A673 (cell line): ENCODE results near the gene VDR. TPM values are rescaled to one million over a fixed set of nuclear protein-coding genes. Genes with fewer than 3 reads are reported as not detected.

Source experiments
- BruUV-seq: library from RNA; stranded (reverse); fragments of 400-500 nt; replicated peaks from 2 replicates; lab custom pipeline; 2021; lab: Mats Ljungman, UMichigan
- CTCF ChIA-PET: fragments of 300-600 bp; sonication (Branson Sonifier 250); formaldehyde crosslinking; loops from one replicate; lab custom pipeline; 2022; ENCODE audit warnings: antibody characterized with exemption; lab: Charles Lee
- POLR2A ChIA-PET: fragments of 300-600 bp; sonication (Branson Sonifier 250); formaldehyde crosslinking; loops from one replicate; lab custom pipeline; 2022; ENCODE audit warnings: antibody characterized with exemption; ENCODE audit not compliant: low non-redundant PET; lab: Charles Lee
- DNase-seq: peaks from one replicate; pipeline ENCODE4 v3.0.0-alpha.2; 2015; ENCODE audit warnings: low spot score
- H3K27ac ChIP-seq: fragments of 200-600 bp; sonication (generic); 2 replicates; pipeline ENCODE4 v1.5.1; 2016; ENCODE audit warnings: mixed run types, low read depth, mild to moderate bottlenecking, mixed read lengths, antibody characterized with exemption, low read length; ENCODE audit not compliant: poor library complexity, severe bottlenecking
- H3K27me3 ChIP-seq: fragments of 200-600 bp; sonication (generic); replicated peaks from 2 replicates; pipeline ENCODE4 v1.6.1; 2017; ENCODE audit warnings: mixed run types, low read depth, mild to moderate bottlenecking, mixed read lengths, antibody characterized with exemption, low read length; ENCODE audit not compliant: insufficient read depth, poor library complexity
- H3K36me3 ChIP-seq: fragments of 200-600 bp; sonication (generic); 2 replicates; pipeline ENCODE4 v1.6.1; 2016; ENCODE audit warnings: mixed run types, mild to moderate bottlenecking, mixed read lengths, antibody characterized with exemption, low read length; ENCODE audit not compliant: insufficient read depth, poor library complexity, severe bottlenecking
- H3K4me1 ChIP-seq: fragments of 200-600 bp; sonication (generic); 2 replicates; pipeline ENCODE4 v1.6.1; 2017; ENCODE audit warnings: mixed run types, mild to moderate bottlenecking, mixed read lengths, antibody characterized with exemption, low read length; ENCODE audit not compliant: insufficient read depth, poor library complexity, severe bottlenecking
- H3K4me3 ChIP-seq: fragments of 200-600 bp; sonication (generic); 2 replicates; pipeline ENCODE4 v1.5.1; 2016; ENCODE audit warnings: low read depth, mixed run types, mild to moderate bottlenecking, mixed read lengths, low read length; ENCODE audit not compliant: poor library complexity, severe bottlenecking
- H3K9me3 ChIP-seq: fragments of 200-600 bp; sonication (generic); 2 replicates; pipeline ENCODE4 v1.6.1; 2016; ENCODE audit warnings: mixed run types, low read depth, mild to moderate bottlenecking, mixed read lengths, antibody characterized with exemption, low read length; ENCODE audit not compliant: poor library complexity, severe bottlenecking
- CTCF ChIP-seq: fragments of 300-800, 200-600 bp; sonication (generic); conservative IDR thresholded peaks from 2 replicates; pipeline ENCODE4 v1.5.1; 2017; ENCODE audit warnings: low read depth, mild to moderate bottlenecking, antibody characterized with exemption, low read length, moderate library complexity, mixed read lengths
- EZH2 ChIP-seq: fragments of 200-600 bp; sonication (generic); IDR thresholded peaks from 2 replicates; pipeline ENCODE4 v1.6.1; 2017; ENCODE audit warnings: borderline replicate concordance, low read depth, mild to moderate bottlenecking, mixed read lengths, antibody characterized with exemption, low read length; ENCODE audit not compliant: poor library complexity, severe bottlenecking
- intact Hi-C: fragments of 100-400 bp; cut with micrococcal nuclease; formaldehyde crosslinking; loops from one replicate; pipeline ENCODE4 v1.10.0; 2022; ENCODE audit not compliant: unreplicated experiment
- total RNA-seq: library from RNA; stranded (reverse); gene quantifications from 2 replicates; pipeline ENCODE4 v1.2.3, GENCODE V29; 2021

The VDR gene
- total RNA-seq, 1 experiment from 2014 or later, result 0.43 TPM

GRCh38 chr12:47841910-47842309 is 62.9 kb downstream of the VDR start:
- no peaks in the 10 kb centered on the region for H3K27me3 ChIP-seq
- H3K27ac ChIP-seq, result no peak overlapping the region
- H3K4me3 ChIP-seq, result no peak overlapping the region
- H3K36me3 ChIP-seq, result no peaks in the 10 kb centered on the region
- POLR2A ChIA-PET, result no interaction called here
- CTCF ChIA-PET, result no interaction called here
- H3K9me3 ChIP-seq, result no peaks in the 10 kb centered on the region
- no peaks in the 10 kb centered on the region for H3K4me1 ChIP-seq
- intact Hi-C loops, result no loop called here
- DNase-seq, result no peak
- no TSS peak for BruUV-seq
- no peak for TF ChIP-seq CTCF
- no peak for TF ChIP-seq EZH2

DNA sequence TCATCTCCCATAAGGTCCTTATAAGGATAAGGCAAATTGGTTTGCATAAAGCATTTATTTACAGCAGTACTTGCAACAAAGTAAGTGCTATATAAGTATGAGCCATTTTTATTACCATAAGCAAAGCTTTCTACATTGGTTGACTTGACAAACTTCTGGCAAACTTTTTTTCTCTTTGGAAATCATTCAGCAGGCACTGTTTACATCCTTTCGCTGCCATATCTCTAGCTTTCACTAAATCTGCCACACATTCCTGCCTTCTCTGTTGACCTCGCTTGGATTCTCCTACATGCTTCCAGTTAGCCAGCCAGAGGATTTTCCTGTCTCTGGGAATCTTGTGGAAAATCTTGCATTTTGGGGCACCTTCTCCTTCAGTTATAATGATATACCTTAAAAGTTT is 63.3 kb downstream of the VDR start:
- no peaks in the 10 kb centered on the region for H3K36me3 ChIP-seq
- H3K27me3 ChIP-seq, result no peaks in the 10 kb centered on the region
- H3K4me1 ChIP-seq, result no peaks in the 10 kb centered on the region
- ChIA-PET POLR2A (no interaction called here), CTCF (no interaction called here)
- no TSS peak for BruUV-seq
- H3K9me3 ChIP-seq, result no peaks in the 10 kb centered on the region
- TF ChIP-seq EZH2 (no peak), CTCF (no peak)
- no peak overlapping the region for H3K27ac ChIP-seq
- no peak overlapping the region for H3K4me3 ChIP-seq
- intact Hi-C loops, result no loop called here
- DNase-seq, result no peak

- no peak overlapping the region for H3K4me3 ChIP-seq
- CTCF ChIA-PET, result interaction anchor here (0.9 to 1.4 kb wide), 2 partner anchors 9 to 125 kb away, joined by 3 to 5 read pairs; no protein-coding TSS in a partner anchor
- H3K36me3 ChIP-seq, result no peaks in the 10 kb centered on the region
- intact Hi-C loops, result no loop called here
- no peaks in the 10 kb centered on the region for H3K27me3 ChIP-seq
- H3K9me3 ChIP-seq, result no peaks in the 10 kb centered on the region
- no peaks in the 10 kb centered on the region for H3K4me1 ChIP-seq
- DNase-seq, result no peak
- BruUV-seq, result no TSS peak
- TF ChIP-seq CTCF, result no peak
- POLR2A ChIA-PET, result no interaction called here
- no peak overlapping the region for H3K27ac ChIP-seq
Measured at GRCh38 chr12:47840571-47840970, 64.2 kb downstream of the VDR start.
